ENCODE results near the gene MPG. TPM values are rescaled to one million over a fixed set of nuclear protein-coding genes. Genes with fewer than 3 reads are reported as not detected.
"Not testable (repeated sequence)": the region's sequence is repeated elsewhere in the genome, so short reads cannot be mapped to it uniquely, and the experiment has no call there.

MPG gene
- total RNA-seq (2012; rRNA removed), result 258 and 274 TPM in 2 replicates

GRCh38 chr16:77807-78443 is at the start of gene MPG:
Gene MPG (plus strand): TSS chr16:78225. CDS start chr16:78310, 85 bp downstream.
- Histone ChIP-seq H3K36me3 (ENCODE audit: insufficient read depth, low read length) (peaks cover 22% of the 10 kb centered on the region), H3K9me3 (replicated peaks; ENCODE audit: low read length) (no peaks in the 10 kb centered on the region), H3K9ac (ENCODE audit: low read depth, low read length) (peak within 1 kb of the TSS; percentile 99), H3K4me1 (ENCODE audit: control insufficient read depth, insufficient read depth, low read length) (peaks cover 76% of the 10 kb centered on the region), H3K27me3 (ENCODE audit: control insufficient read depth, insufficient read depth, low read length) (no peaks in the 10 kb centered on the region), H3K4me2 (ENCODE audit: low read length) (peak within 1 kb of the TSS; percentile 99), H3K4me3 (ENCODE audit: low read length) (peak within 1 kb of the TSS; percentile 95)

- H3K27me3 ChIP-seq (ENCODE audit: control insufficient read depth, insufficient read depth, low read length); H3K9me3 ChIP-seq (replicated peaks; ENCODE audit: low read length); H3K4me1 ChIP-seq (ENCODE audit: control insufficient read depth, insufficient read depth, low read length); H3K4me3 ChIP-seq (ENCODE audit: low read length); H3K36me3 ChIP-seq (ENCODE audit: insufficient read depth, low read length); H3K9ac ChIP-seq (ENCODE audit: low read depth, low read length); H3K4me2 ChIP-seq (ENCODE audit: low read length): not testable (repeated sequence)
These were observed 47.4 kb upstream of the MPG start for GRCh38 chr16:30627-31026.

DNA sequence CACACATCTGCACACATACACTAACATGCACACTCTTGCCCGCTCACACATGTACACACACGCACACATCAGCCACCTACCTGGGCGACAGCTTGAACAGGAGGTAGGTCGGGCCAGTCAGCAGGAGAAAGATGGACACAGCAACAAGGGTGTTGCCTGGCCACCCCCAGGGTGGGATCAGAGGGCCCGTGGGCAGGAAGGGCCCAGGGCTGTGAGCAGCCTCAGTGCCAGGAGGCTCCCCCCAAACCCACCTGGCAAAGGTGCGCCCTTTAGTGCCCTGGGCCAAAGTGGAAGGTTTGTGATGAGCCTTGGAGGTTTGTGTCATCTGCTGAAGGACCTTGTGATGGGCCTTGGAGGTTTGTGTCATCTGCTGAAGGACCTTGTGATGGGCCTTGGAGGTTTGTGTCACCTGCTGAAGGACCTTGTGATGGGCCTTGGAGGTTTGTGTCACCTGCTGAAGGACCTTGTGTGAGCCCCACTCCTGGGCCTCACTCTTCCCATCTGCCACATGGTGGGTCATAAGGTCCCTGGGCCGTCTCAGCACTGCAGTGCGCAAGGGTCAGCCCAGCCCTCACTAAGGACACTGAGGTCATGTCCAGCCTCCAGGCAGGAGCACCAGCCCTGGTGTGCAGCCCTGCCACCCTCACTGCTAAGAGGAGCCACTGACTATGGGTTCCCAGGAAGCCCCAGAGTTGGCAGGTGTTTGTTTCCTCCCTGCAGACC is 44.7 kb upstream of the MPG start:
- H3K4me3 ChIP-seq (ENCODE audit: low read length), result not testable (repeated sequence)

DNA sequence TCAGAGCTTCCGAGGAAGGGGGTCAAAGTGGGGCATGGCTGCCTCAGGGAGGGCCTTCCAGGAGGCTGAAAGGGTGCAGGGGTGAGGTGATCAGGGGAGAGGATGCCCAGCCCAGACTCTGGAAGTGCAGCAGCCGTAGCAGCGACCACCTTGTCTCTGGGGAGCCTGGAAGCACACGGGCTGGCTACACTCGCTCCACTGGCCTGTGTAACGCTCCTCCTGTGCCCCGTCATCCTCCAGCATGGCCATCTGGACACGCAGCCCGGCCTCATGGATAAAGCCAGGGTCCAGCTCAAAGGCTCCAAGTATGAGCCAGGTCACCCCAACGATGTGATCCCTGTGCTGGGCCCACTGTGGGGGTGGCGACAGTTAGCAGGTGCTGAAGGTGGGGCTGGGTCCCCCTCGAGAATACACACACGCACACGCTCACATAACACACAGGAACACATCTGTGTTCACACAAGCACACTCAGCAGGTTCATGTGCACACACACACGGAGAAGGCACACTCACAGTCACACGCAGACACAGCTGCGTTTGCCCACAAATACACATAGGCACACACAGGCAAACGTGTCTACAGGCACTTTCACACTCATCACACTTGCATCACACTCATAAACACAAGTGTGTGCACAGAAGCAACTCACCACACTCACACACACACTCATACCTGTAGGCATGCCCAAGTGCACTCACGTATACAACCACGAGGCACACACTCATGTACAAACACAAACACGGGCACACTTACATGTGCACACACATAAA is 44.0 kb upstream of the MPG start:
- no peak overlapping the region for H3K4me2 ChIP-seq (ENCODE audit: low read length)
- H3K36me3 ChIP-seq (ENCODE audit: insufficient read depth, low read length), result no peaks in the 10 kb centered on the region
- no peaks in the 10 kb centered on the region for H3K27me3 ChIP-seq (ENCODE audit: control insufficient read depth, insufficient read depth, low read length)
- no peak overlapping the region for H3K4me3 ChIP-seq (ENCODE audit: low read length)
- H3K4me1 ChIP-seq (ENCODE audit: control insufficient read depth, insufficient read depth, low read length), result no peaks in the 10 kb centered on the region
- no peaks in the 10 kb centered on the region for H3K9me3 ChIP-seq (replicated peaks; ENCODE audit: low read length)
- H3K9ac ChIP-seq (ENCODE audit: low read depth, low read length), result no peak overlapping the region

More for the DNA sequence above, 44.7 kb upstream of the MPG start:
- not testable (repeated sequence) for H3K36me3 ChIP-seq (ENCODE audit: insufficient read depth, low read length); H3K4me2 ChIP-seq (ENCODE audit: low read length); H3K27me3 ChIP-seq (ENCODE audit: control insufficient read depth, insufficient read depth, low read length); H3K9ac ChIP-seq (ENCODE audit: low read depth, low read length); H3K4me1 ChIP-seq (ENCODE audit: control insufficient read depth, insufficient read depth, low read length); H3K9me3 ChIP-seq (replicated peaks; ENCODE audit: low read length)

DNA sequence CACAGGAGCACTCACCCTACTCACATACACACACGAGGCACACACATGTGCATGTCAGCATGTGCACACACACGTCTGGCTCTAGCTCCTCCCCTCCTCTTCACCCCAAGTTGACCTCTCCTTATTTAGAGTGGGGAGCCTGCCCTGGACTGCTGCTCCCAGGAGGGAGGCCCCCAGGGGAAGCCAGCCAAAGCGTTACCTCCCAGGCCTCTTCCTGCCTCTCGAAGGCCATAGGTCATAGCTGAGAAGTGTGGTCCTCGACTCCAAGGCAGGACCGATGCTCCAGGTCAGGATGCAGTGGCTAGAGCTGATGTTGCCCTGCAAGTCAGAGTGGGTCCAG is 43.4 kb upstream of the MPG start:
- no peak overlapping the region for H3K4me3 ChIP-seq (ENCODE audit: low read length)
- H3K4me2 ChIP-seq (ENCODE audit: low read length), result no peak overlapping the region
- H3K27me3 ChIP-seq (ENCODE audit: control insufficient read depth, insufficient read depth, low read length), result no peaks in the 10 kb centered on the region
- H3K9me3 ChIP-seq (replicated peaks; ENCODE audit: low read length), result no peaks in the 10 kb centered on the region
- no peaks in the 10 kb centered on the region for H3K4me1 ChIP-seq (ENCODE audit: control insufficient read depth, insufficient read depth, low read length)
- no peaks in the 10 kb centered on the region for H3K36me3 ChIP-seq (ENCODE audit: insufficient read depth, low read length)
- H3K9ac ChIP-seq (ENCODE audit: low read depth, low read length), result no peak overlapping the region

GRCh38 chr16:35011-35677 is 42.9 kb upstream of the MPG start:
- no peaks in the 10 kb centered on the region for H3K4me1 ChIP-seq (ENCODE audit: control insufficient read depth, insufficient read depth, low read length)
- H3K9me3 ChIP-seq (replicated peaks; ENCODE audit: low read length), result no peaks in the 10 kb centered on the region
- H3K4me2 ChIP-seq (ENCODE audit: low read length), result no peak overlapping the region
- no peak overlapping the region for H3K4me3 ChIP-seq (ENCODE audit: low read length)
- H3K9ac ChIP-seq (ENCODE audit: low read depth, low read length), result no peak overlapping the region
- no peaks in the 10 kb centered on the region for H3K36me3 ChIP-seq (ENCODE audit: insufficient read depth, low read length)
- no peaks in the 10 kb centered on the region for H3K27me3 ChIP-seq (ENCODE audit: control insufficient read depth, insufficient read depth, low read length)

GRCh38 chr16:35678-36305 is 42.2 kb upstream of the MPG start:
- Histone ChIP-seq H3K4me1 (ENCODE audit: control insufficient read depth, insufficient read depth, low read length) (no peaks in the 10 kb centered on the region), H3K9me3 (replicated peaks; ENCODE audit: low read length) (no peaks in the 10 kb centered on the region), H3K4me2 (ENCODE audit: low read length) (no peak overlapping the region), H3K27me3 (ENCODE audit: control insufficient read depth, insufficient read depth, low read length) (no peaks in the 10 kb centered on the region), H3K36me3 (ENCODE audit: insufficient read depth, low read length) (no peaks in the 10 kb centered on the region), H3K9ac (ENCODE audit: low read depth, low read length) (no peak overlapping the region), H3K4me3 (ENCODE audit: low read length) (no peak overlapping the region)

DNA sequence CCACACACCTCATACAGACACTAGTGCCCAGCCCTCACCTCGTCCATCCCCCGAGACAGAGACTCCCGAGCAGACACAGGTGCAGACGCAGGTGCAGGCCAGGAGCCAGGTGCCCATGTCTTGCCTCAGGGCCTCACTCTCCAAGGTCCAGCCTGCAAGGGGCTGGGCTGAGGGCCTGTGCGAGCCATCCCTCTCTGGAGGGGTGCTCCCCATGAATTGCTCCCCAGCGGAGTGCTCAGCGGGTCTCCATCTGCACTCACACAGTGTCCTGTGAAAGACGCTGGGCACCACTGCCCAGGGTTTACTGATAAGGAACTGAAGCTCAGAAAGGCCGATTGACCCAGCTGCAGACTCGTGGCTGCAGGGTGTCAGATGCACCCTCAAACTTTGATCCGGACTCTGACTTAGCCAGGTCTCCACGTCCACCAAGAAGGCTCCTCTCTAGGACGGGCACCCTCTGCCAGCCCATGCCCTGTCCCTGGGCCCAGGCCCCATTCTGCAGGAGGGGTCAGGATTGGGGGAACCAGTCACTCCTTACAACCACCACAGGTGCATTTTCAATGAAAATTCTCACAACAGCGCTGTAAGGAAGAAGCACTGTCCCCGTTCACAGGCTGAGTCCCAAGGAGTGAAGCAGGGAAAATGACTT is 41.6 kb upstream of the MPG start:
- H3K4me1 ChIP-seq (ENCODE audit: control insufficient read depth, insufficient read depth, low read length), result no peaks in the 10 kb centered on the region
- H3K4me2 ChIP-seq (ENCODE audit: low read length), result no peak overlapping the region
- H3K27me3 ChIP-seq (ENCODE audit: control insufficient read depth, insufficient read depth, low read length), result no peaks in the 10 kb centered on the region
- no peaks in the 10 kb centered on the region for H3K9me3 ChIP-seq (replicated peaks; ENCODE audit: low read length)
- no peak overlapping the region for H3K9ac ChIP-seq (ENCODE audit: low read depth, low read length)
- no peaks in the 10 kb centered on the region for H3K36me3 ChIP-seq (ENCODE audit: insufficient read depth, low read length)
- H3K4me3 ChIP-seq (ENCODE audit: low read length), result no peak overlapping the region

DNA sequence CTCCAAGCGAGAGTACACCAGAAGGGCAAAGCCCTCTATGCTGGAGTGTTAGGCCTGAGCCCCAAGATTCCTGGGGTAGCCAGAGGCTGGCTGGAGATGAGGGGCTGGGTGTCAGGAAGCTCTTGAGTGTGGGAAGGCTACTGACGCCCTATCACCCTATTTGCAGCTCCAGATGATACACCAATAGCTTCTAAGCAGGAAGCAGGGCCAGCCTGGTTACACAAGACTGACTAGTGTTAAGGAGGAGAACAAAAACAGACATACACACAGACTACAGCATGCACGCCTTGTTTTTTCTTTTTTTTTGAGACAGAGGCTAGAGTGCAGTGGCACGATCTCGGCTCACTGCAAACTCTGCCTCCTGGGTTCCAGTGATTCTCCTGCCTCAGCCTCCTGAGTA is 40.5 kb upstream of the MPG start:
- no peaks in the 10 kb centered on the region for H3K27me3 ChIP-seq (ENCODE audit: control insufficient read depth, insufficient read depth, low read length)
- no peaks in the 10 kb centered on the region for H3K4me1 ChIP-seq (ENCODE audit: control insufficient read depth, insufficient read depth, low read length)
- H3K9ac ChIP-seq (ENCODE audit: low read depth, low read length), result no peak overlapping the region
- no peak overlapping the region for H3K4me3 ChIP-seq (ENCODE audit: low read length)
- H3K4me2 ChIP-seq (ENCODE audit: low read length), result no peak overlapping the region
- H3K36me3 ChIP-seq (ENCODE audit: insufficient read depth, low read length), result peaks cover 5% of the 10 kb centered on the region
- H3K9me3 ChIP-seq (replicated peaks; ENCODE audit: low read length), result no peaks in the 10 kb centered on the region

DNA sequence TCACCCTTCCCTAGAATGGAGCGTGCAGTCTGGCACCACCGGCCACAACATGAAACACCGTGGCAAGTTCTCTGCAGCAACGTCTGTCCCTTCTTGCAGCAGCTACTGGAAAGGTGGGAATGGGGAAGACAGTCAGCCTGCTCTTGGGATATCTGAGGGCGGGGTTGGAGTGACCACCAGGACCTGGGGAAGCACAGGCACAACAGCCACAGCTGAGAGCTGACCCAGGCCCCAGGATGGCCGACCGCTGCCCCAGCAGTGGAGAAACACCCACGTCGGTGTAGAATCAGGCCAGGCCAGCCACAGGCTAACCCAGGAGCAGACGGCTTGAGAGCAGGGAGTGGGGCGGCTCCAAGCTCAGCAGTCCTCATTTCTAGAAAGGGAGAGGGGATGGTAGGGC is 39.8 kb upstream of the MPG start:
- H3K4me3 ChIP-seq (ENCODE audit: low read length); H3K9me3 ChIP-seq (replicated peaks; ENCODE audit: low read length); H3K9ac ChIP-seq (ENCODE audit: low read depth, low read length); H3K4me1 ChIP-seq (ENCODE audit: control insufficient read depth, insufficient read depth, low read length); H3K4me2 ChIP-seq (ENCODE audit: low read length); H3K27me3 ChIP-seq (ENCODE audit: control insufficient read depth, insufficient read depth, low read length); H3K36me3 ChIP-seq (ENCODE audit: insufficient read depth, low read length): not testable (repeated sequence)

Data from skeletal muscle satellite cell (primary cell).